Skeletal muscle satellite cell (primary cell): ENCODE results near the gene DDR1.

Source experiments
- H3K27me3 ChIP-seq: 2 replicates; pipeline ENCODE4 v1.7.0; 2013; ENCODE audit warnings: low read length; ENCODE audit not compliant: control insufficient read depth, insufficient read depth
- H3K36me3 ChIP-seq: 2 replicates; pipeline ENCODE4 v1.7.0; 2013; ENCODE audit warnings: mild to moderate bottlenecking, control low read depth, low read length; ENCODE audit not compliant: insufficient read depth
- H3K4me1 ChIP-seq: 2 replicates; pipeline ENCODE4 v1.7.0; 2013; ENCODE audit warnings: low read length; ENCODE audit not compliant: control insufficient read depth, insufficient read depth
- H3K4me2 ChIP-seq: 2 replicates; pipeline ENCODE4 v1.7.0; 2013; ENCODE audit warnings: mild to moderate bottlenecking, low read length
- H3K4me3 ChIP-seq: 2 replicates; pipeline ENCODE4 v1.7.0; 2013; ENCODE audit warnings: low read length
- H3K9ac ChIP-seq: 2 replicates; pipeline ENCODE4 v1.7.0; 2013; ENCODE audit warnings: mild to moderate bottlenecking, low read depth, low read length, moderate library complexity
- H3K9me3 ChIP-seq: replicated peaks from 2 replicates; pipeline ENCODE4 v1.7.0; 2013; ENCODE audit warnings: mild to moderate bottlenecking, control low read depth, low read length

DDR1 gene

GRCh38 chr6:30931969-30932645, 47.8 kb downstream of the DDR1 start, which contains the start of gene SFTA2:
Gene SFTA2, minus strand, starts transcription at chr6:30932170. Its CDS starts 74 bp downstream, at chr6:30932096.
- H3K36me3 ChIP-seq, result peaks cover 3% of the 10 kb centered on the region
- H3K4me2 ChIP-seq, result no peak within 1 kb of the TSS
- peaks cover 15% of the 10 kb centered on the region for H3K27me3 ChIP-seq
- H3K4me1 ChIP-seq, result peaks cover 2% of the 10 kb centered on the region
- no peaks in the 10 kb centered on the region for H3K9me3 ChIP-seq
- H3K9ac ChIP-seq, result no peak within 1 kb of the TSS
- H3K4me3 ChIP-seq, result no peak within 1 kb of the TSS

- Histone ChIP-seq H3K4me3 (no peak overlapping the region), H3K9me3 (no peaks in the 10 kb centered on the region), H3K4me1 (no peaks in the 10 kb centered on the region), H3K36me3 (no peaks in the 10 kb centered on the region), H3K4me2 (no peak overlapping the region), H3K27me3 (peaks cover 19% of the 10 kb centered on the region), H3K9ac (no peak overlapping the region)
Observed at GRCh38 chr6:30932665-30933365, 48.5 kb downstream of the DDR1 start.

DNA sequence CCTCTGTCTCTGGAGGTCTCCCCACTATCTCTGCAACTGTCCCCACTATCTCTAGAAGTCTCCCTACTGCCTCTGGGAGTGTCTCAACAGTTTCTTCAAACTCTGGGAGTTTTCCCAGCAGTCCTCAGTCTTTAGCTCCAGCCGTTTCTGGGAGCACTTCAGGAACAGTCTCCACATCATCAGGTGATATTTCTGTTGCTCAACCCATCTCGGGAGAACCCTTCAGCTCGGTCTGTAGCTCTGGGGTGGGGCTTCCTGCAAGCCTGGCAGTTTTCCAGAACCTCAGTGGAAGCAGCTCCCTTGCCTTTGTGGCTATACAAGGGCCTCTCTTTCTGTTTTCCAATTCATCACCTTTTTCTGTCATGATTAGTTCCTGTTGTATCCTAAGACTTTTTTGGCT, 50.7 kb downstream of the DDR1 start:
- Histone ChIP-seq H3K36me3 (no peaks in the 10 kb centered on the region), H3K4me2 (no peak overlapping the region), H3K4me3 (no peak overlapping the region), H3K4me1 (no peaks in the 10 kb centered on the region), H3K9me3 (no peaks in the 10 kb centered on the region), H3K9ac (no peak overlapping the region), H3K27me3 (peaks cover 31% of the 10 kb centered on the region)

DNA sequence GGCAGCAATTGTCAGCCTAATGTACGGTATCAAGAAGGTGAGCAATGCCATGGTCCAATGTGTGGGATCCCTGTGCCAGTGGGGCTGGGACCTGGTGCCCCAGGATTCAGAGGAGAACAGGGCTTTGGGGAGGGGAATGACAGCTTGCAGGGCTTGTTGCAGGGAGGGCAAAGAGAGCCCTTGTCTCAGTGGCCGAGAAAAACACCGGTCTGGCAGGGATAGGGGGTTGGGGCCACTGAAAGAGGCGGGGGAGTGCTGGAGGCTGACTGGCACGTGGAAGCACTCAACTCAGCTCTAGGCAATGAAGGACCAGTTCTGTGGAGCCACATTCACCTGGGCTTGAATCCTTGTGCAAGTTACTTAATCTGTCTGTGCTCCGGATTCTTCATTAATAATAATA, 52.9 kb downstream of the DDR1 start:
- Histone ChIP-seq H3K4me1 (peaks cover 3% of the 10 kb centered on the region), H3K4me3 (no peak overlapping the region)

DNA sequence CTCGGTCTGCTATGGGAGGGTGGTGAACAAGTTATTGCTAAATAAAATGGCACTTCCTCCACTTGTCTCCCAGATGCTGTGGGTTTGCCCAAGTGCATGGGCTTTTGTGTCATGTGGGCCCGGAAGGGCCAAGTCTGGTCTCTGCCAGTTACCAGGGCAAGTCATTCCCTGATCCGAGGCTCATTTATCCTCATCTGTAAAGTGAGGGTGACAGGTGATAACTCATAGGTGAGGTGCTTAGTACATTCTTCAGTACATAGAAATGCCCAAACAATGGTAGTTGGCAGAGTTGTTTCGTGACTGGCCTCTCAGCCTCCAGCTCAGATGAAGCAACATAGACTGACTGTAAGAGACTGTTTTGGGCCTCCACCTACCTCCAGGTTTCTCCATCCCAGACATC, 54.4 kb downstream of the DDR1 start:
- Histone ChIP-seq H3K4me3 (no peak overlapping the region), H3K36me3 (no peaks in the 10 kb centered on the region), H3K4me1 (peaks cover 9% of the 10 kb centered on the region), H3K4me2 (no peak overlapping the region), H3K9me3 (no peaks in the 10 kb centered on the region), H3K9ac (no peak overlapping the region), H3K27me3 (peaks cover 41% of the 10 kb centered on the region)

More for the DNA sequence above, 52.9 kb downstream of the DDR1 start:
- H3K27me3 ChIP-seq, result peaks cover 36% of the 10 kb centered on the region
- no peak overlapping the region for H3K9ac ChIP-seq
- H3K9me3 ChIP-seq, result no peaks in the 10 kb centered on the region
- H3K36me3 ChIP-seq, result no peaks in the 10 kb centered on the region
- H3K4me2 ChIP-seq, result no peak overlapping the region

GRCh38 chr6:30939473-30939872, 55.2 kb downstream of the DDR1 start:
- Histone ChIP-seq H3K9me3 (no peaks in the 10 kb centered on the region), H3K36me3 (no peaks in the 10 kb centered on the region), H3K4me1 (peaks cover 9% of the 10 kb centered on the region), H3K4me3 (no peak overlapping the region), H3K9ac (no peak overlapping the region), H3K4me2 (no peak overlapping the region), H3K27me3 (peaks cover 45% of the 10 kb centered on the region)

- Histone ChIP-seq H3K4me3 (no peak within 1 kb of the TSS), H3K4me2 (no peak within 1 kb of the TSS), H3K27me3 (peaks cover 43% of the 10 kb centered on the region), H3K36me3 (no peaks in the 10 kb centered on the region), H3K9me3 (no peaks in the 10 kb centered on the region), H3K4me1 (peaks cover 9% of the 10 kb centered on the region), H3K9ac (no peak within 1 kb of the TSS)
Observed at GRCh38 chr6:30940361-30940986, 56.2 kb downstream of the DDR1 start, which contains the start of gene MUCL3. Gene MUCL3, plus strand, starts transcription at chr6:30940973. Its CDS starts 27 bp downstream, at chr6:30941000.

GRCh38 chr6:30942338-30943060, 58.2 kb downstream of the DDR1 start:
- Histone ChIP-seq H3K4me2 (peak overlapping the region; percentile 65), H3K4me3 (no peak overlapping the region), H3K9me3 (no peaks in the 10 kb centered on the region), H3K9ac (no peak overlapping the region), H3K27me3 (peaks cover 37% of the 10 kb centered on the region), H3K36me3 (no peaks in the 10 kb centered on the region), H3K4me1 (peaks cover 9% of the 10 kb centered on the region)

- no peaks in the 10 kb centered on the region for H3K36me3 ChIP-seq
- no peak overlapping the region for H3K4me3 ChIP-seq
- peaks cover 9% of the 10 kb centered on the region for H3K4me1 ChIP-seq
- H3K4me2 ChIP-seq, result no peak overlapping the region
- peaks cover 40% of the 10 kb centered on the region for H3K27me3 ChIP-seq
- H3K9me3 ChIP-seq, result no peaks in the 10 kb centered on the region
- no peak overlapping the region for H3K9ac ChIP-seq
Observed at GRCh38 chr6:30944051-30944450, 59.7 kb downstream of the DDR1 start.

GRCh38 chr6:30945281-30945680, 61.0 kb downstream of the DDR1 start:
- H3K4me2 ChIP-seq, result no peak overlapping the region
- peaks cover 42% of the 10 kb centered on the region for H3K27me3 ChIP-seq
- H3K36me3 ChIP-seq, result no peaks in the 10 kb centered on the region

GRCh38 chr6:30947231-30947630, 62.9 kb downstream of the DDR1 start:
- Histone ChIP-seq H3K4me2 (no peak overlapping the region), H3K27me3 (peaks cover 58% of the 10 kb centered on the region), H3K9ac (no peak overlapping the region), H3K4me3 (no peak overlapping the region), H3K9me3 (no peaks in the 10 kb centered on the region), H3K4me1 (peaks cover 7% of the 10 kb centered on the region), H3K36me3 (no peaks in the 10 kb centered on the region)

More at GRCh38 chr6:30945281-30945680, 61.0 kb downstream of the DDR1 start:
- H3K9me3 ChIP-seq, result no peaks in the 10 kb centered on the region
- H3K4me3 ChIP-seq, result no peak overlapping the region
- peaks cover 9% of the 10 kb centered on the region for H3K4me1 ChIP-seq
- no peak overlapping the region for H3K9ac ChIP-seq
